A549 treated with GW870086 at 1 μM for 4 hours (cell line): ENCODE results near the gene FNDC10. TPM values are rescaled to one million over a fixed set of nuclear protein-coding genes. Genes with fewer than 3 reads are reported as not detected.

Experiments
- total RNA-seq: library from RNA; stranded (reverse); fragments of 200-300 nt; extraction: Qiagen RNA extraction; gene quantifications from 5 replicates; pipeline ENCODE4 v1.2.3, GENCODE V29; 2022; ENCODE audit warnings: low read depth

The FNDC10 gene
- 5.4 to 8.5 TPM (median 8.1 TPM) in 5 replicates for total RNA-seq

GRCh38 chr1:1599935-1600860 lies at the start of gene FNDC10:
FNDC10 (minus strand) TSS chr1:1600135; CDS start chr1:1600015, 120 bp downstream.

GRCh38 chr1:1631782-1632420 lies 32.0 kb upstream of the FNDC10 start, which contains the start of gene MMP23B:
MMP23B (plus strand) TSS chr1:1632173; CDS start chr1:1632219, 46 bp downstream.

GRCh38 chr1:1615256-1616044 lies 15.5 kb upstream of the FNDC10 start, which contains the start of gene MIB2:
MIB2 (plus strand) TSS chr1:1615500; CDS start chr1:1623453, 7,953 bp downstream.

GRCh38 chr1:1574721-1575537 lies 25.0 kb downstream of the FNDC10 start, which contains the start of gene SSU72:
SSU72 (minus strand) TSS chr1:1574863; CDS start chr1:1574557, 306 bp downstream.

Other genes starting within 250 kb of the FNDC10 start
- gene MXRA8, start 241.6 kb downstream of the FNDC10 start, total RNA-seq = 0.11 to 0.62 TPM (median 0.56 TPM) in 4 of 5 replicates, not detected in the other
- 110 to 188 TPM (median 169 TPM) in 5 replicates for gene AURKAIP1, start 224.9 kb downstream of the FNDC10 start, total RNA-seq
- gene CCNL2, start 200.8 kb downstream of the FNDC10 start, total RNA-seq = 43.5 to 57.6 TPM (median 53.1 TPM) in 5 replicates
- 128 to 156 TPM (median 134 TPM) in 5 replicates for gene MRPL20, start 192.8 kb downstream of the FNDC10 start, total RNA-seq
- gene ANKRD65, start 178.9 kb downstream of the FNDC10 start, total RNA-seq = 0.06 TPM in 1 of 5 replicates, not detected in the others
- 4.4 to 16.3 TPM (median 14.5 TPM) in 5 replicates for gene VWA1, start 164.4 kb downstream of the FNDC10 start, total RNA-seq
- not detected in 5 replicates for gene ATAD3C, start 150.4 kb downstream of the FNDC10 start, total RNA-seq
- 1.4 to 3.9 TPM (median 2.9 TPM) in 5 replicates for gene ATAD3B, start 128.4 kb downstream of the FNDC10 start, total RNA-seq
- 28.5 to 39.6 TPM (median 37.7 TPM) in 5 replicates for gene ATAD3A, start 88.0 kb downstream of the FNDC10 start, total RNA-seq
- gene TMEM240, start 59.5 kb downstream of the FNDC10 start, total RNA-seq = 0.39 to 0.81 TPM (median 0.44 TPM) in 4 of 5 replicates, not detected in the other
- 84.7 to 113 TPM (median 104 TPM) in 5 replicates for gene SSU72, start 25.3 kb downstream of the FNDC10 start, total RNA-seq
- gene MIB2, start 15.4 kb upstream of the FNDC10 start, total RNA-seq = 8.4 to 19.3 TPM (median 17.3 TPM) in 5 replicates
- gene MMP23B, start 32.0 kb upstream of the FNDC10 start, total RNA-seq = 0.51 to 0.88 TPM (median 0.54 TPM) in 5 replicates
- gene CDK11B, start 58.9 kb upstream of the FNDC10 start, total RNA-seq = 23.7 to 26.4 TPM (median 23.8 TPM) in 5 replicates
- 9.1 to 12.8 TPM (median 12.1 TPM) in 5 replicates for gene SLC35E2B, start 92.7 kb upstream of the FNDC10 start, total RNA-seq
- 19.1 to 25.9 TPM (median 23.5 TPM) in 5 replicates for gene CDK11A, start 124.2 kb upstream of the FNDC10 start, total RNA-seq
- gene NADK, start 178.3 kb upstream of the FNDC10 start, total RNA-seq = 27.9 to 40.6 TPM (median 35.7 TPM) in 5 replicates